BE2C (cell line): Measurements from ENCODE around the gene ARMH1.
"Not testable (repeated sequence)": the region's sequence is repeated elsewhere in the genome, so short reads cannot be mapped to it uniquely, and the experiment has no call there.

Source experiments
- DNase-seq: peaks from one replicate; pipeline ENCODE4 v3.0.0-alpha.2; 2020
- H3K27me3 ChIP-seq: fragments of 250-450 bp; sonication (Bioruptor Pico); 2 replicates; pipeline ENCODE4 v1.5.1; 2020; ENCODE audit warnings: mild to moderate bottlenecking
- H3K36me3 ChIP-seq: fragments of 250-450 bp; sonication (Bioruptor Pico); 2 replicates; pipeline ENCODE4 v1.5.1; 2020; ENCODE audit warnings: mild to moderate bottlenecking
- H3K4me1 ChIP-seq: fragments of 250-450 bp; sonication (Bioruptor Pico); 2 replicates; pipeline ENCODE4 v1.5.1; 2020
- H3K4me3 ChIP-seq: 2 replicates; pipeline ENCODE4 v1.5.1; 2011; ENCODE audit warnings: low read depth, low read length
- H3K9me3 ChIP-seq: fragments of 250-450 bp; sonication (Bioruptor Pico); 2 replicates; pipeline ENCODE4 v1.5.1; 2020
- TF ChIP-seq, protein P1 (sequence below): IDR thresholded peaks from 2 replicates; pipeline ENCODE4 v1.5.1; 2012; ENCODE audit warnings: mild to moderate bottlenecking, low read depth, low read length

The ARMH1 gene

DNA sequence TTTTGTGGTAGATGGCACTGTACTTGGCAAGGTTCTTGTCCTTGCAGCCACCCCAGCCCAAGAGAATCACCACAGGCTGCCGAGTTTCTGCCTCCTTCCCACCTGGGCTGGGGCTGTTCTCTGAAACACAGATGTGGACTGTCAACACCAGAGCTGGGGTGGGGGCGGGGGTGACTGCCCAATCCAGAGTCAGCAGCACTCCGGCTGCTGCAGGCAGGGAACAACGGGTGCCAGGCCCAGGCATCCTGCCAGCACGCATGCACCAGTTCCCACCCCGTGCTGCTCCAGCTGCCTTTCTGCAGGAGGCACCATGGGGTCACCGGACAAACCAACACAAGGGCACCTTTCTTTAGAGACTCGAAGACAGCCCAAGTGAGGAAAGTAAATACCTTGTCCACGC, 14.3 kb upstream of the ARMH1 start:
- no peaks in the 10 kb centered on the region for H3K27me3 ChIP-seq
- no peaks in the 10 kb centered on the region for H3K36me3 ChIP-seq
- peak; percentile 80 for DNase-seq
- TF ChIP-seq, protein P1, sequence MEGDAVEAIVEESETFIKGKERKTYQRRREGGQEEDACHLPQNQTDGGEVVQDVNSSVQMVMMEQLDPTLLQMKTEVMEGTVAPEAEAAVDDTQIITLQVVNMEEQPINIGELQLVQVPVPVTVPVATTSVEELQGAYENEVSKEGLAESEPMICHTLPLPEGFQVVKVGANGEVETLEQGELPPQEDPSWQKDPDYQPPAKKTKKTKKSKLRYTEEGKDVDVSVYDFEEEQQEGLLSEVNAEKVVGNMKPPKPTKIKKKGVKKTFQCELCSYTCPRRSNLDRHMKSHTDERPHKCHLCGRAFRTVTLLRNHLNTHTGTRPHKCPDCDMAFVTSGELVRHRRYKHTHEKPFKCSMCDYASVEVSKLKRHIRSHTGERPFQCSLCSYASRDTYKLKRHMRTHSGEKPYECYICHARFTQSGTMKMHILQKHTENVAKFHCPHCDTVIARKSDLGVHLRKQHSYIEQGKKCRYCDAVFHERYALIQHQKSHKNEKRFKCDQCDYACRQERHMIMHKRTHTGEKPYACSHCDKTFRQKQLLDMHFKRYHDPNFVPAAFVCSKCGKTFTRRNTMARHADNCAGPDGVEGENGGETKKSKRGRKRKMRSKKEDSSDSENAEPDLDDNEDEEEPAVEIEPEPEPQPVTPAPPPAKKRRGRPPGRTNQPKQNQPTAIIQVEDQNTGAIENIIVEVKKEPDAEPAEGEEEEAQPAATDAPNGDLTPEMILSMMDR, result no peak
- H3K4me1 ChIP-seq, result no peaks in the 10 kb centered on the region
- no peak overlapping the region for H3K4me3 ChIP-seq
- H3K9me3 ChIP-seq, result no peaks in the 10 kb centered on the region

DNA sequence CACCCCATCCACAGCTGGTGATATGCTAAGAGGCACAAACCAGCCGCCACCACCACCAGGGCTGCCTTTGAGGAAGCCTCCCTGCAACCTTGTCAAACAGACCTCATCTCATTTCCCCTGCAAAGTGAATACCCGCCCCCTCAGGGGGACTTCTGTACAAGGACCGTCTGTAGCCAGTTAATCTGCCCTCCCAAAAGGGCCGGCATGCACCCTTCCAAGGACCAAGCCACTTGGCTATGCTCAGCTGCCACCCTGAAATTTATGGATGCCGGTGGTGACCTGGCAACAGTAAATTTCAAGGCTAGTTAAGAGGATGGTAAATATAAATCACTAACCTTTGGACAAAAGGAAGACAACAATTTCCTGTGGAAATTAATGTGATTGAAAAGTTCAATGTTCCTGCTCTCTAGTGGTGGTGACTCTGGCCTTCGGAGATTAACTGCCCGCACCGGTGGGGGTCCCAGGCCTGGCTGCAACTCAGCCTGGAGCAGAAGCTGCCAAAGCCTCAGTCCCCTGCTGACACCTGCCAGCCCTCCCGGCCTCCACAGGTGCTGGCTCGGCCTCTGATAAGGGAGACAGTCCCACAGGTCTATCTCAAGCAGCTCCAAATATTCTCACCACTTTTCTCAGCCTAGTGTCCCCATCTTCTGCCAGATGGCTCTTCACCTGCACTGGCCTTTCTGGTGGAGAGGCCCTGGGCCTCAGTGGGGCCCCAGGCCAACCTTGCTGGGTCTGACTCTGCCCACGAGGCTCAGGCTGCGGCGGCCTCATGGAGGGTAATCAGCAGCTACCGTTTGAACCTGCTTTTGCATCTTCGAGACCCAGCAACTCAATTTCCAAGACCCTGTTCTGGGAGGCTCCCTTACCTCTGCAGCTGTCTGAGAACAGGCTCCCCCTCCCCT, 12.5 kb upstream of the ARMH1 start:
- Histone ChIP-seq H3K4me3 (no peak overlapping the region), H3K36me3 (no peaks in the 10 kb centered on the region), H3K9me3 (no peaks in the 10 kb centered on the region), H3K27me3 (no peaks in the 10 kb centered on the region), H3K4me1 (no peaks in the 10 kb centered on the region)
- DNase-seq, result no peak
- TF ChIP-seq, protein P1, result no peak

DNA sequence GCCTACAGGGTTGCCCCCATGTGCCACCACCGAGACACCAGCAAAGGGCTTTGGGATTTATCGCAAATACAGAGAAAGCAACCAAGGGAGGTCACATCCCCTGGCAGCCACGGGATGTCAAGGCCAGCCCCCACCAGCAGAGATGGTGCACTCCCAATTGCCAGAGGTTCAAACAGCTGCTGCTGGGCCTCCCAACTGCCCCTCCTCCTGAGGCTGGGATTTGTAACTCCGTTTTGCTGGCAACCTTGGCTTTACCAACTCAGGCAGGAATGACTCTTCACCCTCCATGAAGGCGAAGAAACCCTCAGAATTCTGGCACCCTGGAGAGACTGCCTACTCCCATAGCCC, 11.9 kb upstream of the ARMH1 start:
- DNase-seq, result no peak
- Histone ChIP-seq H3K27me3 (no peaks in the 10 kb centered on the region), H3K4me3 (no peak overlapping the region), H3K4me1 (no peaks in the 10 kb centered on the region), H3K36me3 (no peaks in the 10 kb centered on the region), H3K9me3 (no peaks in the 10 kb centered on the region)
- TF ChIP-seq, protein P1, result no peak

DNA sequence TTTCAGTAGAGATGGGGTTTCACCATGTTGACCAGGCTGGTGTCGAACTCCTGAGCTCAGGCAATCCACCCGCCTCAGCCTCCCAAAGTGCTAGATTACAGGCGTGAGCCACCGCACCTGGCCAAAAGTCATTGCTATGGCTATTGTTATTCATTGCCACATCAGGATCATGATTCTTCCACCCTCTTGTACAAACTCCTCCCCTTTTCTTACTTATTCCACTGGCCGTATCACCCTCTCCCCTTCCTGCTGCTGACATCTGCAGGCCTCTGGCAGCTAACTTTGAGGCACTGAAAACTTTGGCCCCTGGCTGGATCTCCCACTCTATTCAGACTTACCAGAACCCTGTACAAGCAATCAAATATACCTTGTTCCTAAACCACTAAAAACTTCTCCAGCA, 11.1 kb upstream of the ARMH1 start:
- Histone ChIP-seq H3K36me3 (no peaks in the 10 kb centered on the region), H3K4me1 (no peaks in the 10 kb centered on the region), H3K27me3 (no peaks in the 10 kb centered on the region), H3K4me3 (no peak overlapping the region), H3K9me3 (no peaks in the 10 kb centered on the region)
- no peak for DNase-seq
- TF ChIP-seq, protein P1, result no peak

DNA sequence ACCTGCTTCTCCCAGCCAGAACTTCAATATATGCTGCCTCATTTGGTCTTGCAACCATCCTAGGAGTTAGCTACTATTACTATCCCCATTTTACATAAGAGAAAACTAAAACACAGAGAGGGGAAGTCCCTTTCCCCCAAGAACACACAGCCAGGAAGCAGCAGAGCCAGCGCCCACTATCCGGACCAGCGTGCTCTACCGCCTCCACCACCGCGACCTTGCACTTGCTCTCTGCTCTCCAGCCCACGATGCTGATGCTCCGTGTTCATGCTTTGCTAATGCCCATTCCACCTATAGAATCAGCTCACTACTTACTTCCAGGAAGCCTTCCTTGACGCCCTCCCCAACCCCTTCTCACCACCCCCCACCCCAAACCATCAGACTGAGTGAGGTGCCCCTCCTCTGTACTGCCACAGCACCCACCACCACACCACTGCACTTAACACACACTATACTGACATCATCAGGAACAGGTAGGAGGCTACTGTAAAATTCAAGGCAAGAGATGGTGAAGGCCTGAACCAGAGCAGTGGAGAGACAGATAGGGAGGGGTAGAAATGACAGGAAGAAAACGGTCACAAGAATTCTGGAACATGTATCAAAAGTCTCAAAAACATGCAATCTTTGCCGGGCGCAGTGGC, 9.7 kb upstream of the ARMH1 start:
- Histone ChIP-seq H3K4me1 (no peaks in the 10 kb centered on the region), H3K27me3 (no peaks in the 10 kb centered on the region), H3K9me3 (no peaks in the 10 kb centered on the region), H3K4me3 (no peak overlapping the region), H3K36me3 (no peaks in the 10 kb centered on the region)
- TF ChIP-seq, protein P1, result no peak
- DNase-seq, result no peak

DNA sequence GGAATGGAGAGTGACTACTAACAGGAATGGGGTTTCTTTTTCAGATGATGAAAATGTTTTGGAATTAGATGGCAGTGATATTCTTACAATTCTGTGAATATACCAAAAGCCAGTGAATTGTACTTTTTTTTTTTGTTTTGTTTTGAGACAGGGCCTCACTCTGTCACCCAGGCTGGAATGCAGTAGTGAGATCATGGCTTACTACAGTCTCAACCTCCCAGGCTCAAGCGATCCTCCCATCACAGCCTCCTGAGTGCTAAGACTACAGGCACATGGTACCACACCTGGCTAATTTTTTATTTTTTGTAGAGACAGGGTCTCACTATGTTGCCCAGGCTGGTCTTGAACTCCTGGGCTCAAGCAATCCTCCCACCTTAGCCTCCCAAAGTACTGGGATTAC, 7.8 kb upstream of the ARMH1 start:
- H3K36me3 ChIP-seq, DNase-seq, H3K27me3 ChIP-seq, H3K4me3 ChIP-seq, H3K9me3 ChIP-seq, H3K4me1 ChIP-seq: not testable (repeated sequence)
